ENCODE data around the gene GAK.

GAK gene

DNA sequence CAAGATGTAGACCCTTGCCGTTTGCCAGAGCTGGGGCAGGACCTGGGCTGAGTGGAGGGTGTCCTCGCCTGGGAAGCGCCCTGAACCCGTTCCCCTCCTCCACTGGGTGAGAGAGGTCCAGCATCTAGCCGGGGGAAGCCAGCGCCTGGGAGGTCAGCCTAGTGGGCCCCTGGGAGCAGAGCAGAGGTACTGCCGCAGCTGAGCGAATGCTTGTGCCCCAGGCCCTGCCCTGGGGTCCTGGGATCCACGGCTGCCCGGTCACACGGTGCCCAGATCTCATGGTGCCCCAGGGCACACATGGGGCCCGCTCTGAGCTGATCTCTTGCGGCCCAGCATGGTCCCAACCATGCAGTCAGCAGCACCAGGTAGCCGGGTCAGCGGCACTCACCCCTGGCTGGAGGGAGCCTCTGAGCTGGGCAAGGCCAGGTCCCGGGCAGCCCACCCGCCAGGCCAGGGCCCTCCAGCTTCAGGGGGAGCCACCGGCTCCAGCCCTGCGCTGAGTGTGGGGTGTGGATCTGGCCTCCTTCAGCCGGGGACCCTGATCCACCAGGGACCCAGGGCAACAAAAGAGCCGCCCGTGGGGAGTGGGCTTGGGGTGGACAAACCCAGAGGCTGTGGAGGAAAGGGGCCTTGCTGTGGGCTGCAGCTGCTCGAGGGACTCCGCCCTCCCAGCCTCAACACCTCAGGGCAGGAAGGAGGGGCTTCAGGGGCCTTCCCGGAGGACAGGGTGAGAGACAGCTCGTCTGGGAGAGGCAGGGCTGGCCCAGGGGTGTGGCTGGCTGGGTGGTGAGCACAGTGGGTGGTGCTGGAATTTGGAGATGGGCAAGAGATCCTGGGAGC, 102.1 kb downstream of the GAK start:
- TF ChIP-seq, protein P1, sequence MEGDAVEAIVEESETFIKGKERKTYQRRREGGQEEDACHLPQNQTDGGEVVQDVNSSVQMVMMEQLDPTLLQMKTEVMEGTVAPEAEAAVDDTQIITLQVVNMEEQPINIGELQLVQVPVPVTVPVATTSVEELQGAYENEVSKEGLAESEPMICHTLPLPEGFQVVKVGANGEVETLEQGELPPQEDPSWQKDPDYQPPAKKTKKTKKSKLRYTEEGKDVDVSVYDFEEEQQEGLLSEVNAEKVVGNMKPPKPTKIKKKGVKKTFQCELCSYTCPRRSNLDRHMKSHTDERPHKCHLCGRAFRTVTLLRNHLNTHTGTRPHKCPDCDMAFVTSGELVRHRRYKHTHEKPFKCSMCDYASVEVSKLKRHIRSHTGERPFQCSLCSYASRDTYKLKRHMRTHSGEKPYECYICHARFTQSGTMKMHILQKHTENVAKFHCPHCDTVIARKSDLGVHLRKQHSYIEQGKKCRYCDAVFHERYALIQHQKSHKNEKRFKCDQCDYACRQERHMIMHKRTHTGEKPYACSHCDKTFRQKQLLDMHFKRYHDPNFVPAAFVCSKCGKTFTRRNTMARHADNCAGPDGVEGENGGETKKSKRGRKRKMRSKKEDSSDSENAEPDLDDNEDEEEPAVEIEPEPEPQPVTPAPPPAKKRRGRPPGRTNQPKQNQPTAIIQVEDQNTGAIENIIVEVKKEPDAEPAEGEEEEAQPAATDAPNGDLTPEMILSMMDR (conservative IDR thresholded peaks at IDR 0.05; ENCODE audit: low read depth) = no peak
- DNase-seq (ENCODE audit: low spot score) = no peak
- ChIA-PET CTCF (interaction anchor here (0.5 to 0.6 kb wide), 2 partner anchors 15 to 56 kb away, joined by 3 read pairs; no protein-coding TSS in a partner anchor), POLR2A (ENCODE audit: low non-redundant PET) (no interaction called here)
- H3K27ac ChIP-seq = no peak overlapping the region

DNA sequence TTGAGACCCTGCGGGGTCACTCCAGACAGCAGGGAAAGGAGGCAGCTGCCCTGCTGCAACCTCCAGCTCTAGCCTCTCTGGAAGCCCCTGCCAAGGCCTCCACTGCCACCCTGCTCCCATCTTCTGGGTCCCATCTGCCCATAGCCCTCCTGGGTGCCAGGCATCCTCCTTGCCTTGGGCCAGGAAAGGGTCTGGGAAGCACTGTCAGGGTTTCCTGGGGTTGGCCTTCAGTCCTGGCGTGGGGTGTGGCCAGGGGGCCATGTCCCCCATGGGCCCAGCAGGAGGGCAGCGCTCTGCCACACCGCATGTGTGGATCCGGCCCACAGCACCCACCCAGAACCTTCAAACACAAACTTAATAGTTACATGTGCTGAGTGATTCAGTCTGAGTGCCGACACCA, 102.8 kb downstream of the GAK start:
- TF ChIP-seq, protein P1 (conservative IDR thresholded peaks at IDR 0.05; ENCODE audit: low read depth) = no peak
- POLR2A ChIA-PET (ENCODE audit: low non-redundant PET) = no interaction called here

DNA sequence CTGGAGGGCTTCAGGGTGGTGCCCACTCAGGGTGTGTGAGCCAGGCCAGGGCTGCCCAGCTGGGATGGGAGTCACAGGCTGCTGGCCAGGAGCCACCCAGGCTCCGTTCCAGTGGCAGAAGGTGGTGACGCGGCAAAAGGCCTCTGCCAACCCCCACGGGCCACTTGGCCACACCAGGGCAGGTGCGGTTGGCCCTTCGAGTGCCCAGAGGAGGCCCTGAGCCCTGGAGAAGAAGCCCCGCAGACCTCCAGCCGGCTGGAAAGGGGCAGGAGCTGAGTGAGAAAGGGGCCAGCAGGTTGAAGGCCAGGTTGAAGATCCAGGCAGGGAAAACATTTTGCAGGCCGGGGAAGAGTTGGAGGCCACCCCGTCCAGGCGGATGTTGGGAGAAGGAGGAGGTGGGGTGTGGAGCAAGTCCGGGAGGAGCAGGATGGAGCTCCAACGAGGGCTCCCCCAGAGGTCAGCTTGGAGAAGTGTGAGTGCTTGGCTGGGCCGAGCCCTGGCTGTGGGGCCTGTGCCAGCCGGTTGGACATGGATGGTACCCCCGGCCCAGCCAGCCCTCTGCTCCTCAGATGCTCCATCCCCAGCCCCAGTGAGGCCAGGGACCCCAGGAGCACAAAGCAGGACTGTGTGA, 103.4 kb downstream of the GAK start:
- TF ChIP-seq, protein P1 (conservative IDR thresholded peaks at IDR 0.05; ENCODE audit: low read depth) = no peak
- ChIA-PET POLR2A (ENCODE audit: low non-redundant PET) (no interaction called here), CTCF (no interaction called here)
- no peak for DNase-seq (ENCODE audit: low spot score)
- no peak overlapping the region for H3K27ac ChIP-seq

More for the DNA sequence above, 102.8 kb downstream of the GAK start:
- CTCF ChIA-PET = interaction anchor here (0.5 kb wide), 1 partner anchor 16 kb away, joined by 3 read pairs; no protein-coding TSS in a partner anchor
- DNase-seq (ENCODE audit: low spot score) = no peak
- no peak overlapping the region for H3K27ac ChIP-seq

DNA sequence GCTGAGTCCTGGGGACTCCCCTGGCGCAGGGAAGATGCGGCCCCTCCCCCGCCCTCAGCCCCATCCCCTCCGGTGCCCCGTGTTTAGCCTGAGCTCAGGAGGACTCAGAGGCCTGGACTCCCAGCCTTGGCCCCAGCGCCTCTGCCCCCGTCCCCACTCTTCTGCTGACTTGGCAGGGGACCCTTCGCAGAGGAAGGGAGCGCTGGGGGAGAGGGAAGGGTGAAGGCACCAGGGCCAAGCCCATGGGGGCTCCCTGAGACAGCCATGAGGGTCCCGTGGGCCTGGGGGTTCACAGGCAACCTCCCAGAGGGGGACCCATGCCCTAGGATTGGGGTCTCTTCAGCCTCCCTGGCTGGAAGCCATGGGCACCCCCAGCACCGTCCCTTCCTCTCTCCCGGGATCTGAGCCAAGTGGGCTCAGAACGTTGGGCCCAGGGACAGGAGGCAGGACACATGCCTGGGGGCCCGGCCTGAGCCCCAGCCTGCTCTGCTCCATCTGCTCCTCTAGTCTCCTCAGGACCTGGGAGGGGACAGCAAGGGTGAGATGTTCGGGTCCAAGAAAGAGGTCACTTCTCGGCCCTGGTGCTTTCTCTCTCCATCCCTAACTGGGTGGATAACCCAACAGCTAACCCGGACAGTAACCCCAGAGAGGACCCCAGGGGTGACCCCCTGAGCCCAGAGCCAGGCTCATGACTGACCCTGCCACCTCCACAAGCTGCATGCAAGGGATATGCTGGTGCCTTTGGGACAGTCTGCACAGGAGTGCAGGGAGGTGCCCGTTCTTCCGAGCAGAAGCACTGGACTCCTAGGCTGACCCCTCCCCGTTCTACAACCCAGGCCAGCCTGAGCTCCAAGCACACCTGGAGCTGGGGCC, 104.7 kb downstream of the GAK start:
- CTCF ChIA-PET = no interaction called here
- POLR2A ChIA-PET (ENCODE audit: low non-redundant PET) = no interaction called here
- no peak overlapping the region for H3K27ac ChIP-seq
- DNase-seq (ENCODE audit: low spot score) = no peak
- TF ChIP-seq, protein P1 (conservative IDR thresholded peaks at IDR 0.05; ENCODE audit: low read depth) = no peak

DNA sequence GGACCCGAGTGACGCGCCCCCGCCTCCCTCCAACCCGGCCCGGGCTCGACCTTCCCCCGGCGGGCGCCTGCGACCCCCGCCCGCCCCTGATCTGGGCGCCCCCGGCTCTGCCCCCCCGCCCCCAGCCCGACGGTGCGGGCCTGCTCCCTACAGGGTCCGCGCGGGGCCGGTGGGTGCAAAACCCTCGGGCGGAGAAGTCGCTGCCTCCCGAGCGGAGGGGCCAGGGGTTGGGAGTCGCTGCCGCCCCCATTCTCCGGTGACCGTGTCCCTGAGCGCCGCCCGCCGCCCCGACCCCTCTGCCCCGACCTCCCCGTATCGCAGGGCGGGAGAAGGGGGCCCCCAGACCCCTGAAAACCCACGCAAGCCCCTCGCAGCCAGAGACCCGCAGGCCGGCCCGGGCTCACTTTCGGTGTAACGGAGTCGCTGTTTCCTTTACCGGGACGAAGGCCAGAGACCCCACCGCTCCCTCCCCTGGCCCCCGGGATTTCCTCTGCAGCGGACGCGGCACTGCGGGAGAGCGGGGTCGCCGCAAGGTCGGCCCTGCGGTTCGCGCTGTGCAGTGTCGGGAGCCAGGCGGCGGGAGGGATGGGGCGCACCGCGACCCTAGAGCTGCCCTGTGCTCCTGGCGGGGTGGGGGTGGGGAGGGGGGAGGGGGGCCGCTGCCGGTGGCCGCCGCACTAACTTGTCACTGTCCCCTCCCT, 105.5 kb downstream of the GAK start:
- H3K27ac ChIP-seq = no peak overlapping the region
- POLR2A ChIA-PET (ENCODE audit: low non-redundant PET) = no interaction called here
- TF ChIP-seq, protein P1 (conservative IDR thresholded peaks at IDR 0.05; ENCODE audit: low read depth) = no peak
- no peak for DNase-seq (ENCODE audit: low spot score)
- CTCF ChIA-PET = no interaction called here

DNA sequence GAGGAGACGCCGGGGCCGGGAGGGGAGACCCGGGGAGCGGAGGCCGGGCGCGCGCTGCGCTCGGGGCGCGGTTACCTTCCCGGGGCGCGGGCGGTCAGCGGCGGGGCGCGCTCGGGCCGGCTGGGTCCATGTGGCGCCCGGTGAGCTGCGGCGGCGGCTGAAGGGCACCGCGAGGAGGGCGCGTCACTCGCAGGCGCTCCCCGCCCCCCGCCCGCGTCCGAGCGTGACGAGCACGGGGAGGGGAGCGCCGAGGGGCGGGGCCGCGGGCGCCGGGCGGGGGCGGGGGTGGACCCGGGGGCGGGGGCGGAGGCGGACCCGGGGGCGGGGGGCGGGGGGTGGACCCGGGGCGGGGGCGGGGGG, 106.2 kb downstream of the GAK start, which contains the start of gene CPLX1:
Gene CPLX1 (minus strand): TSS at position 159 of the 360 bp plus-strand sequence. CDS start 1,607 bp downstream, outside the sequence.
- ChIA-PET CTCF (no interaction called here), POLR2A (ENCODE audit: low non-redundant PET) (no interaction called here)
- TF ChIP-seq, protein P1 (conservative IDR thresholded peaks at IDR 0.05; ENCODE audit: low read depth) = no peak
- DNase-seq (ENCODE audit: low spot score) = peak; percentile 39
- H3K27ac ChIP-seq = no peak within 1 kb of the TSS
